SK-N-DZ (cell line): Measurements from ENCODE around the gene PAXX.

Experiments
- DNase-seq: peaks from one replicate; pipeline ENCODE4 v3.0.0-alpha.2; 2015; ENCODE audit warnings: low spot score

PAXX gene

DNA sequence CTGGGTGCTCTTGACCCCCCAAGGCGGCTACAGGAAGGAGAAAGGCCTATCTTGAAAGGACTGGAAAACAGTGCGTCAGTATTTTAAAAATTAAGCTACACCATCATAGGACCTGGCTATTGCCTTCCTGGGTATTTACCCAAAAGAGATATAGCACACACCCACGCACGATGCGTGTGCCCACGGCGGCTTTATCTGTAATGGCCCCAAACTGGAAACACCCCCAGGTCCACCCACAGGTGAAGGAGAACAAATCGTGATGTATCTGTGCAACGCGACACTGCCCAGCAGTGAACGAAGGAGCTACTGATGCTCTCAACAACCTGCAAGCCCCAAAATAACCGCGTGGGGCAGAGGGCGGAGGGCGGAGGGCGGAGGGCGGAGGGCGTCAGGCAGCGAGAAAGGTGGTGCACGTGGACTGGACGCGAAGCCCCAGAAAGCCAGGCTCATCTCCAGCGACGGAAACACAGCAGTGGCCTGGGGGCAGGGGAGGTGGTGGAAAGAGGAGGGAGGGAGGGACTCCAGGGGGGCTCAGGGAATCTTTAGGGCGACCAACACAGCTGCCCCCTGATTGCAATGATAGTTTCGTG lies 27.3 kb upstream of the PAXX start:
- no peak for DNase-seq

- no peak for DNase-seq
Measured at GRCh38 chr9:136965771-136966484, 26.3 kb upstream of the PAXX start.

GRCh38 chr9:136968333-136969127 lies 23.7 kb upstream of the PAXX start:
- DNase-seq, result no peak

- DNase-seq, result no peak
Measured at GRCh38 chr9:136969150-136969549, 23.1 kb upstream of the PAXX start.

DNA sequence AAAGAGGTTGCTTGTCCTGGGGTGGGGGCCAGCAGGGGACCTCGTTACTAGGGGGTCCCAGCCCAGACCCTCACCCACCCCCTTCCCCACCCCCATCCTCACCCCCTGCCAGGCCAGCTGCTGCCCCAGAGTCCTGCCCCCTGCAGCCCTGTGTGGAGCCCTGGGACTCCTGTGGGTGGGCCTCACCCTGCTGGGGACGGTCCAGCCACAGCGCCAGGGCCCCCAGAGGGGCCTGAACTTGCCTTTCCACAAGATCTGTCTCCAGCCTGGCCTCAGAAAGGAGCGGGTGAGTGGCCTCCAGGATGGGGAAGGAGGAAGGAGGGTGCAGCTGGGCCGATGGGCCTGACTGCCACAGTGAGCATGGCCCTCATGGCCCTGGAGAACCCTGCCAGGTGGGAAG lies 22.4 kb upstream of the PAXX start:
- DNase-seq, result no peak

- DNase-seq, result no peak
Measured at GRCh38 chr9:136970361-136970760, 21.9 kb upstream of the PAXX start.

DNA sequence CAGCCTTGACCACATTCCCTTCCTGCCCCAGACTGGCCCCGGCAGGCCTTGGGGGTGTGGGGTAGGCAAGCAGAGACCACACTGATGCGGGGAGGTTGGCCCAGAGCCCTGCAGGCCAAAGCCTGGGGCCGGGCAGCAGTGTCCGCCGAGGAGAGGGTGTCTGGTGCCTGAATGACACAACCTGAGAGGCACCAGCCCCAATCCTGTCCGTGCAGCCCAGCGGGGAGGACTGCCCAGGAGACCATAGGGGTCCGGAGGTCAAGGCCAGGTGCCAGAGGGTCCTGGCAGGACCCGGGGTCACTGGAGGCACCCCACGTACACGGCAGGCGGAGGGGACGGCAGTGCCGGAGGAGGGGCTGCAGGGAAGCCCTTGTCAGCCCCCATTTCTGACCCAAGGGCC lies 20.5 kb upstream of the PAXX start:
- DNase-seq, result no peak

DNA sequence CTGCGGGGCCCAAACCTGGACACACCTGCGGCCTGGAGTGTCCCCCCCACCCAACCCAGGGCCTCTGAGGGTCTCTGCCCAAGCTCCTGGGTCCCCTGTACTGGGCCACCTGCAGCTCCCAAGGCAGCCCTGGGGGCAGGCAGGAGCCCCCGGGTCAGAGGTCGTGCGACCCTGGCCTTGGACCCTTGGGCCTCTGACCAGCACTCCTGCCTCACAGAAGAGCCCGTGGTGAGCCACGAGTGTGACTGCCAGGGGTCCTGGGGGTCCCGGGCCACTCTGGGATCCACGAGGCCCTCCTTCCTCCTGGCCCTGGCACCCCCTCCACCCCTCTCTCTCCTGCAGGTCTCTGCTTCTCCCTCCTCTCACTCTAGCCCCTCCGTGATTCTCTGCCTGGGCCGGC lies 19.9 kb upstream of the PAXX start:
- no peak for DNase-seq

- DNase-seq, result no peak
Measured at GRCh38 chr9:136972743-136973142, 19.5 kb upstream of the PAXX start.

- no peak for DNase-seq
Measured at GRCh38 chr9:136973618-136974617, 18.3 kb upstream of the PAXX start.

DNA sequence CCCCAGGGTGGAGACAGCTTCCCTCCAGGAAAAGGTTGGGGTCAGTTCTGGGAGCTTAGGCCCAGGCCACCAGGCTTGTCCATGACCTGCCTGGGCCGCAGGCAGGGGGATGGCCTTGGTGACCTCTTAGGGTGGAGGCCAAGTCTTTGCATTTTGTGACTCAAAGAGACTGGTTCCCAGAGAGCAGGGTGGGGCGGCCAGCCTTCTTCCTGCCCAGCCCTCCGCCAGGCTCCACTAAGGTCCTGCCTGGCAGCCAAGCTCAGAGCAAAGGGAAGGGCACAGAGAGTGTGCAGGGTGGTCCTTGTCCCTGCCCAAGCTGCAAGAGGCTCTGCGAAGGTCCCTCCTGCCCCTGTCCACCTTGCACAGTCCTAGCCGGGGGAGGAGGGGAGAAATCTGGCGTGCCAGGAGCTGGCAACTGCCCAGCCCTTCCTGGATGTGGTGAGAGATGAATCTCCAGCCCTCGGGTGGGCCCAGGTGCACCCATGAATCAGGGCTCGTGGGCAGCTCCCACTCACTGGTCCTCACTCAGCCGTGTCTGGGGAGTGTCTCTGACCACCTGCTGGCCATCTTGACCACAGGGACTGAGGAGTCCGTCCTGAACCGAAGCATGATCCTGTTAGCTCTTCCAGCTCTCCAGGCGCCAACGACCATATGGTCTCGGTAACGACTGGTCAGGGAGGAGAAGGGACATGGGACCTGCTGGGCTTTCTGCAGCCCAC lies 17.2 kb upstream of the PAXX start:
- DNase-seq, result no peak

DNA sequence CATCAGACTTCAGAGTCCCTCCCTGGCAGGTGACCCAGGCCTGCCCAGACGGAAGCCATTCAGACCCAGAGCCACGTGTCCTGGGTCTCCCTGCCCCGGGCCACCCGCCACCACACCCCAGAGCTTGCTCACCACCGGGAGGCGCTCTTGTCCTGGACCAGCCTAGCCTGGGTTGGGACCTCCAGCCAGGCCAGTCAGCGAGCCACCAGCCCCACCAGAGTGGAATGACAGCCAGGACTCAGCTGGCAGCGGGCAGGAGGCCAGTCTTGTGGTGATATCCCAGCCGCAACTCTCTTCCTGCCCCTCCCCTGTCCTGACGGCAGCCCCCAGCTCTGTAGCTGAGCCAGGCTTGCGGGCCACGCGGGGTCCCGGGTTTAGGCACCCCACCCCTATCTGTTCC lies 16.6 kb upstream of the PAXX start:
- no peak for DNase-seq

- DNase-seq, result no peak
Measured at GRCh38 chr9:136977223-136977622, 15.0 kb upstream of the PAXX start, which contains the start of gene PTGDS. TSS of gene PTGDS (plus strand) at chr9:136977504. CDS start at chr9:136977579, 75 bp downstream.

DNA sequence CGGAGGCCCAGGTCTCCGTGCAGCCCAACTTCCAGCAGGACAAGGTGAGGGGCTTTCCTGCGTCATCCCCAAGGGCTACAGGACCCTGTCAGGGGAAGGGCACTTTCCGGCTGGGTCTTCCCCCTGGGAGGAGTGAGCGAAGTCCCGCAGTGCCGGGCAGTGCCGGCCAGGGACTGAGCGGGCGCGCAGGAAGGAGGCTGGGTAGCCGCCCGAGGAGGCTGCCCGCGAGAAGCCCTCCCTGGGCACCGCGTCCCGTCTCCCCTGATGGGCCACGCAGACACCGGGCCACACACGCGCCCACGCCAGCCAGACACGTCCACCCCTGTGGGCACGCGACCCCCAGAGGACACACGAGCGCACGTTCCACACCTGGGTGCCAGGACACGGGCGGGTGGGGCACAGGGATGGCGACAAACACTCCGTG lies 14.6 kb upstream of the PAXX start:
- no peak for DNase-seq

GRCh38 chr9:136978073-136978864 lies 14.0 kb upstream of the PAXX start:
- DNase-seq, result no peak

DNA sequence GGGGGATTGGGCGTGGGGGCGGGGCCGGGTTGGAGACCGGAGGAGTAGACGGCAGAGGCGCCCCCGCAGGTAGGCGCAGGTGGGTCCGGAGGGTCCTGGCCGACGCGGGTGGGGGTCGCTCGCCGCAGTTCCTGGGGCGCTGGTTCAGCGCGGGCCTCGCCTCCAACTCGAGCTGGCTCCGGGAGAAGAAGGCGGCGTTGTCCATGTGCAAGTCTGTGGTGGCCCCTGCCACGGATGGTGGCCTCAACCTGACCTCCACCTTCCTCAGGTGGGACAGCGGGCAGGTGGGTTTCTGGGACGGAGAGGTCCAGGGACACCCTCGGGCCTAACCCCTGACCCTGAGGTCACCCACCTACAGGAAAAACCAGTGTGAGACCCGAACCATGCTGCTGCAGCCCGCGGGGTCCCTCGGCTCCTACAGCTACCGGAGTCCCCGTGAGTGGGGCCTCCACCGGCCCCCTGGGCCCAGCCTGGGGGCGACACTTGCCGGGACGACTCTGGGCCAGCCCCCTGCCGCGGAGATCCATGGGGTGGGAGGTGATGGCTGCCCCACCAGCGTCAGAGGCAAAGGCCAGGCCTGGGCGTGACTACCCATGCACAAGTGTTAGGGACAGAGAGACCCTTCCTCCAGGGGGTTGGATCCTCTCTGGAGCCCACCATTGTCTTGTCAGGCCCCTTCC lies 13.2 kb upstream of the PAXX start:
- DNase-seq, result no peak

GRCh38 chr9:136979769-136980587 lies 12.2 kb upstream of the PAXX start:
- DNase-seq, result no peak
